Measurements from ENCODE around the gene NPAS3. TPM values are rescaled to one million over a fixed set of nuclear protein-coding genes. Genes with fewer than 3 reads are reported as not detected.

Gene NPAS3
- total RNA-seq, 4 donors from 2014 or later: 0.51 to 15.2 (median 6.6) TPM

GRCh38 chr14:33847066-33847465, 908.4 kb downstream of the NPAS3 start:
- no peak overlapping the region for H3K27ac ChIP-seq
- no peaks in the 10 kb centered on the region for H3K36me3 ChIP-seq
- H3K27me3 ChIP-seq: no peaks in the 10 kb centered on the region
- DNase-seq: no peak
- H3K4me1 ChIP-seq: no peaks in the 10 kb centered on the region
- H3K4me3 ChIP-seq: no peak overlapping the region
- no peaks in the 10 kb centered on the region for H3K9me3 ChIP-seq
- intact Hi-C loops (cut with DNase I; ENCODE audit: low total_unique reads): no loop called here
- TF ChIP-seq CTCF (IDR thresholded peaks at IDR 0.05) (no peak), POLR2A (IDR thresholded peaks at IDR 0.05) (no peak)

- Histone ChIP-seq H3K4me3 (no peak overlapping the region), H3K9me3 (no peaks in the 10 kb centered on the region), H3K36me3 (no peaks in the 10 kb centered on the region), H3K27ac (no peak overlapping the region), H3K27me3 (no peaks in the 10 kb centered on the region), H3K4me1 (no peaks in the 10 kb centered on the region)
- DNase-seq: no peak
- intact Hi-C loops (cut with DNase I; ENCODE audit: low total_unique reads): no loop called here
- TF ChIP-seq POLR2A (IDR thresholded peaks at IDR 0.05) (no peak), CTCF (IDR thresholded peaks at IDR 0.05) (no peak)
These were observed 909.3 kb downstream of the NPAS3 start for GRCh38 chr14:33848009-33848408.

GRCh38 chr14:33848706-33849454, 910.2 kb downstream of the NPAS3 start:
- H3K36me3 ChIP-seq: no peaks in the 10 kb centered on the region
- H3K9me3 ChIP-seq: no peaks in the 10 kb centered on the region
- TF ChIP-seq CTCF (IDR thresholded peaks at IDR 0.05) (peak; percentile 22 to 51 (median 36)), POLR2A (IDR thresholded peaks at IDR 0.05) (no peak)
- no peaks in the 10 kb centered on the region for H3K4me1 ChIP-seq
- H3K4me3 ChIP-seq: no peak overlapping the region
- no peaks in the 10 kb centered on the region for H3K27me3 ChIP-seq
- peak; percentile 30 to 40 for DNase-seq
- intact Hi-C loops (cut with DNase I; ENCODE audit: low total_unique reads): no loop called here
- H3K27ac ChIP-seq: no peak overlapping the region

- no peak for DNase-seq
- Histone ChIP-seq H3K4me1 (no peaks in the 10 kb centered on the region), H3K9me3 (no peaks in the 10 kb centered on the region), H3K36me3 (no peaks in the 10 kb centered on the region), H3K27ac (no peak overlapping the region), H3K4me3 (no peak overlapping the region), H3K27me3 (no peaks in the 10 kb centered on the region)
- intact Hi-C loops (cut with DNase I; ENCODE audit: low total_unique reads): no loop called here
- no peak for TF ChIP-seq CTCF (IDR thresholded peaks at IDR 0.05)
- TF ChIP-seq POLR2A (IDR thresholded peaks at IDR 0.05): no peak
These were observed 910.7 kb downstream of the NPAS3 start for GRCh38 chr14:33849455-33849801.

- no peaks in the 10 kb centered on the region for H3K4me1 ChIP-seq
- TF ChIP-seq CTCF (IDR thresholded peaks at IDR 0.05): no peak
- TF ChIP-seq POLR2A (IDR thresholded peaks at IDR 0.05): no peak
- no peak overlapping the region for H3K4me3 ChIP-seq
- no peaks in the 10 kb centered on the region for H3K9me3 ChIP-seq
- DNase-seq: no peak
- no peaks in the 10 kb centered on the region for H3K36me3 ChIP-seq
- H3K27ac ChIP-seq: no peak overlapping the region
- no peaks in the 10 kb centered on the region for H3K27me3 ChIP-seq
- intact Hi-C loops (cut with DNase I; ENCODE audit: low total_unique reads): no loop called here
These were observed 912.1 kb downstream of the NPAS3 start for GRCh38 chr14:33850826-33851225.

All from uterus (tissue), 4 donors.